ENCODE data around the gene TRA2B.
"Not testable (repeated sequence)": the region's sequence is repeated elsewhere in the genome, so short reads cannot be mapped to it uniquely, and the experiment has no call there.

The TRA2B gene

DNA sequence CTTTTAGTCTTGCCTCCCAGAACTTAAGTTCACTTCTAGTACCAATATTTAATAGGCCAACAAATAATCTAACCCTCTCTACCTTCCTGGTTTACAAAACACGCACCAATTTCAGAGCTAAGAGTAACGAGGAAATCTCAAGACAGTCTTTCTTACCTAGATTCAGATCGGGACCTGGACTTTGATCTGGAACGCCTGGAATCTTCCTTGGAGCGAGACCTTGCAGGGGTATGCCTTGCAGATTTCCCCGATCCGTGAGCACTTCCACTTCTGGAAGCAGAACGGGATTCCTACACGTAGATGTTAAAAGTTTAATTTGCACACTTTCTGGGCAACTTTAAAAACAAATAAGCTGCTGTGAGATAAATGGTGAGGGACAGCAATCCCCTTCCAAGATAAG lies 11.4 kb downstream of the TRA2B start:
- DNase-seq = no peak

- DNase-seq = no peak
Observed at GRCh38 chr3:185925353-185925752, 12.5 kb downstream of the TRA2B start.

DNA sequence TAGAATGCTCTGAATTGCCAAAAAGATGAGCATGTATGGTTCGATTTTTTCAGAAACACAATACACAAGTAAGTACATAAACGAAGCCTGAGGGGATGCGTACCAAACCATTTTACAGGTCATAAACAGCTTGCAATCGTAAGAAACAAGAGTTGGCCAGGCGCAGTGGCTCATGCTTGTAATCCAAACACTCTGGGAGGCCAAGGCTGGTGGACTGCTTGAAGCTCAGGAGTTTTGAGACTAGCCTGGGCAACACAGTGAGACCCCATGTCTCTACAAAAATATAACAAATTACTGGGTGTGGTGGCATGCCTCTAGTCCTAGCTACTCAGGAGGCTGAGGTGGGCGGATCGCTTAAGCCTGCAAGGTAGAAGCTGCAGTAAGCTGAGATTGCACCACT lies 13.4 kb downstream of the TRA2B start:
- no peak for DNase-seq

DNA sequence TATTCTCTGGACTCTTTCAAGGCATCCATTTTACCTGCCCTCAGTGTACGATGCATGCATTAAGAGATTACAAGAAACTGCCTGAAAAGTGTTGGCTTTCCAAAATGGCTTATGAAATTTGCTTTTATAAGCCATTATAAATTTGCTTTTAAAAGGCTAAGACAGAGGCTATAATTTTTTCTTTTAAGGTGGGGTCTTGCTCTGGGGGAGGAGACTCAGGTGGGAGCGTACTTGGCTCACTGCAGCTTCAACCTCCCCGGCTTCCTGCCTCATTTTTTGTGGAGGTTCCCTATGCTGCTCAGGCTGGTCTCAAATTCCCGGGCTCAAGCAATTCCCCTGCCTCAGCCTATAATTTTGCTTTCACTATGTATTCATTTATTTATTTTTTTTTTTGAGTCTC lies 17.6 kb downstream of the TRA2B start:
- DNase-seq = no peak

DNA sequence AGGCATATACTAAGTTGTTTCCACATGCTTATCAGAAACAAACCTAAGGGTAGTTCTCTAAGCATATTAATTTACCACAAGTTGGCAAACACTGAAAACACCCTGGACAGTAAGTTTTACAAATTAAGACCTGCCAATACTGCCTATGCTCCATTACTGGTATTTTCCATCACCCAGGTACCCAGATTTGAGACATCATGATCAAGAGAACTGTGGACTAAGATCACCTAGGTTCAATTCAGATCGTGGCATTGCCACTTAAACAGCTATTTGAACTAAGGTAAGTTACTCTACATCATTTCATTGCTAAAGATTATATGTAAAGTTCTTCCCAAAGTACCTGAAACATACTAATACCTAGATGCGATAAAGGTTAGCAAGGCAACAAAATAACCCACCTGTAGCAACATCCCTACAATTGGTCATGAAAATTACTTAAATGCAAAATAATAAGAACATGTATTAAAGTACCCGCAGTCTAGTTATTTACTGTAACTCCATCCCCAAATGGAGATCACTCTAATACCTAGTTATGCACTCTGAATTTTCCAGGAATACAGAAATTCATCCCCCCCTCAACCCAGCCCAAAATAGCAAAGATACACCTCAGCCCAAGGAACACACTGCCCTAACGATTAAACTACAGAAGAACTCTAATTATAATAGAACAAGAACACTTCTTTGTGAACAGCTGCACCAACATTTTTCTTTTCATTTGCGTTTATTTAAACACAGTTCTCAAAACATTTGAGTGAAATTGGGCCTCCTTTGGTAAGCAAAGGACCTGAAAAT lies 21.6 kb downstream of the TRA2B start:
- DNase-seq = no peak

GRCh38 chr3:185915642-185916041 lies 22.2 kb downstream of the TRA2B start:
- DNase-seq = no peak

GRCh38 chr3:185914911-185915629 lies 22.7 kb downstream of the TRA2B start:
- no peak for DNase-seq

DNA sequence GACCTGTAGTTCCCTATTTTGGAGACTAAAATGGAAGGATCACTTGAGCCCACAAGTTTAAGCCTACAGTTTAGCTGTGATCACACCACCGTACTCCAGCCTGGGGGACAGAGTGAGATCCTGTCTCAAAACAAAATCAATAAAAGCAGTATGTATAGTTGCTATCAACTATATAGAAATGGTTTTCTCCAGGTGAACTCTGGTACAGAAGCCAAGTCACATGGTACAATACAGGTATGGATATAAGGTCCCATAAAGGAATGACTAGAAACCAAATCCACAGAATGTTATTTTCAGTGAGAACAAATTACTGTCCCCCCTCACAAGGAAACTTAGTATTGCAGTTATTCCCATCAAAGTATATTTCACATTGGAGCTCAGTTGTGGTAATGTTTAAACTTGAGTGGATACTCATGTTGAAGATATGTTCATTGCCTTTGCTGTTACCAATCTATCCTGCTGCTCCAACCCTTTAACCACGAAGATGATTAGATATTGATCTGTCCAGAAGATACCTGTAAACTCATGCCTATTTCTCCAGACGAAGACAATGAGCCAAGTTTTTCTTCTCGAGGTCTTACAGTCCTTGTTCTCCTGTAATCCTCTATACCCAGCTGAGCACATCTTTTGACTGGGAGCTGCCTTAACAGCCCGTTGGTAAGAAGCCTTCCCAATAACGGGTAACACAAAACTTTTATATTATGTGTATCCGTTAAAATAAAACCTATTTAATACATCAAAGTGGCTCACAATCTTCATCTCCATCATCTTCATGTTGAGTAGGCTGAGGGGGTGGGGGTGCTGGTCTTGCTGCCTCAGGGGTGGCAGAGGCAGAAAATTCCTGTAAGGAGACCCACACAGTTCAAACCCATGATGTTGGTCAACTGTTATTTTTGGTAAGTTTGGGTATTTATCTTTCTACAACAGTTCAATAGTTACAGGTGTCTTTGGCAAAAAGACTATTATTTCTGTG lies 24.6 kb downstream of the TRA2B start:
- DNase-seq = no peak

DNA sequence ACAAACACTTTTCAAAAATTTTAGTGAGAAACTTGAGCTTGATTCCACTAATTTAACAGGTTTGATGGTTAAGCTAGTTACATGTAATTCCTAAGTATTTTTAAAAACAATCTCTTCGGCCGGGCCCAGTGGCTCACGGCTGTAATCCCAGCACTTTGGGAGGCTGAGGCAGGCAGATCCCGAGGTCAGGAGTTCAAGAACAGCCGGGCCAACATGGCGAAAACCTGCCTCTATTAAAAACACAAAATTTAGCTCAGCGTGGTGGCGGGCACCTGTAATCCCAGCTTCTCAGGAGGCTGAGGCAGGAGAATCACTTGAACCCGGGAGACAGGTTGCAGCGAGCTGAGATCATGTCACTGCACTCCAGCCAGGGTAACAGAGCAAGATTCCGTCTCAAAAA lies 25.3 kb downstream of the TRA2B start:
- no peak for DNase-seq

DNA sequence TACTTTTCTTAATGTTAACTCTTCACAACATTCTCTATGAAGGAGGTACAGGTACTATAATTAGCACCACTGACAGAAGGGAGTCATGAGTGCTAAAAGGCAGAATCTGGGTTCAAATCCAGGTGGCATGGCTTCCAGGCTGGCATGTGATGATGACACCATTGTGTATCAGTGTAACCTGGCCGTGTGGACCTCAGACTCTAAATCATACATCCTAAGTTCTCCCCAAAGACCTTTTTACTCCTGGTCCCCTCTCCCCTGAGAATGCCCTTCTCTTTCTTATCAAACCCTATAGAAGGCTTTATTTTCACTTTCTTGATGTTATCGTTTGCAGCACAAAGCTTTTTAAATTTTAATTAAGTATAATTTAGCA lies 26.8 kb downstream of the TRA2B start:
- not testable (repeated sequence) for DNase-seq

DNA sequence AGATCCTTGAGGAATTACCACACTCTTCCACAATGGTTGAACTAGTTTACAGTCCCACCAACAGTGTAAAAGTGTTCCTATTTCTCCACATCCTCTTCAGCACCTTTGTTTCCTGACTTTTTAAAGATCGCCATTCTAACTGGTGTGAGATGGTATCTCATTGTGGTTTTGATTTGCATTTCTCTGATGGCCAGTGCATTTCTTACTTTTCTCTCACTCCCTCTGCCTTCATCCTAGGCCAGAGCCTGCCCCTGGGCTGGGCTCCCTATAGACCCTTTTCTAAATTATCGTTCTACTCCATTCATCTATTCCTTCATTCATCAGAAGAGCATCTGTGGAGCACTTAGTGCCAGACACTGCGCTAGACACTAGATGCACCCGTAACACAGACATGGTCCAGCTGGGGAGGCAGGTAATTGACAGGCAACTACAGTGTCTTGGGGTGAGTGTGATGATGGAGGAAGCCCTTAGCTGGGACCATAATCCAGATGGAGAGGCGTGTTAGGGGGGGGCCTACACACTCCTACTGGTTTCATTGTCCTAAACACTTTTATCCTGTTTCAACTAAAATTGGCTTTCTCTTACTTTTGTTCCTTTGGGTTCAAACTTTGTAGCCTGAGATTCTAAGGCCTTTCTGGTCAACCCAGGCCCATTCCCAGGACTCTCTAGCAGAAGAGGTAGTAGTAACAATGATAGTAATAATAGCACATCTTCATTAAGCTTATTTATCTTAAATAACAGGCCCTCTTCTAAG lies 27.3 kb downstream of the TRA2B start:
- not testable (repeated sequence) for DNase-seq

DNA sequence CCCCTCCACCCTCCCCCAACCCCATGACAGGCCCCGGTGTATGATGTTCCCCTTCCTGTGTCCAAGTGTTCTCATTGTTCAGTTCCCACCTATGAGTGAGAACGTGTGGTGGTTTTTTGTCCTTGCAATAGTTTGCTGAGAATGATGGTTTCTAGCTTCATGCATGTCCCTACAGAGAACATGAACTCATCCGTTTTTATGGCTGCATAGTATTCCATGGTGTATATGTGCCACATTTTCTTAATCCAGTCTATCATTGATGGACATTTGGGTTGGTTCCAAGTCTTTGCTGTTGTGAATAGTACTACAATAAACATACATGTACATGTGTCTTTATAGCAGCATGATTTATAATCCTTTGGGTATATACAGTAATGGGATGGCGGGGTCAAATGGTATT lies 27.9 kb downstream of the TRA2B start:
- not testable (repeated sequence) for DNase-seq

GRCh38 chr3:185900228-185900627 lies 37.6 kb downstream of the TRA2B start:
- no peak for DNase-seq

GRCh38 chr3:185896636-185897035 lies 41.2 kb downstream of the TRA2B start:
- no peak for DNase-seq

- no peak for DNase-seq
Observed at GRCh38 chr3:185887066-185887465, 50.7 kb downstream of the TRA2B start.

DNA sequence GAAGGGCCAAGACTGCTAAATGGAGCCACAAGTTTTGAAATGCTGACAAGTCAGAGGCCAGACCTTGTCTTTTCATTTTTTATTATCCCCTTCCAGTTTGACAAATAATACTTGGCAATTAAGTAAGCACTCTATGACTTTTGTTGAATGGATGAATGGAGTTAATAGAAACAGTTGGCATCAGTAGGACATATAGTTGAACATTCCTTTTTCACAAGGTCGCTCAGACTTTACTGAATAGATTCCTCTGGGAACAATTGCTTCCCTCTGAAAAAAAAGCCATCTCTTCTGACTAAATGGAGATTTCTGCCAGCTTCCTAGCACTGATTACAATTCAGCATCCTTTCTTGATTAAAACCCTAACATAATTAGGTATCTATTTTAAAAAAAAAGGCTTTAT lies 53.2 kb downstream of the TRA2B start:
- no peak for DNase-seq

DNA sequence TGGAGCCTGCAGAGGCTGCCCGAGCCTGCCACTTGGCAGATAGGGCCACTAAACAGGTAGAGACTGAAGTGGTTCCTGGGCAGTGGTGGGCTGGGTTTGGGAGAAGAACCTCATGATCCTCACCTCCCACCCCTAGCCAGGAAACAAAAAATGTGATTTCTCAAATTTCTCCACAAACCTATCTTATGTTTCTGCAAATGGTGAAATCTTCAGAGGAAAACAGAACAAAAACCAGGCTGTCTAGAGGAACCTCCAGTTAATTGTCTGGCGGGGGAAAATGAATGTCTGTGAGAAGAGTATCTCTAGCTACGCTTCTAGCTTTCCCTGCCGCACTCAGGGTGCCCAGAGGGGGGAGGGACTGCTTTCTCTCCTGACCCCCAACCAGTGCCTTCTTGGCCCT lies 55.9 kb downstream of the TRA2B start:
- no peak for DNase-seq

DNA sequence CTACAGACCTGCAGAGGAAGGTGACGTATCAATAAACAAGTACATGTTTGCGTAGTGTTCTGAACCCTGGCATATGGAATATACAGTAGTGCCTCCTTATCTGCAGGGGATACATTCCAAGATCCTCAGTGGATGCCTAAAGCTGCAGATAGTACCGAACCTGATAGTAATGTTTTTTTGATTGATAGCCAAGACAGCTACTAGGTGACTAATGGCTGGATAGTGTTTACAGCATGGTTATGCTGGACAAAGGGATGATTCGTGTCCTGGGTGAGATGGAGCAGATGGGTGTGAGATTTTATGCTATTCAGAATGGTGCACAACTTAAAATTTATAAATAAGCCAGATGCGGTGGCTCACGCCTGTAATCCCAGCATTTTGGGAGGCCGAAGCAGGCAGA lies 57.2 kb downstream of the TRA2B start:
- no peak for DNase-seq

- no peak for DNase-seq
Observed at GRCh38 chr3:185878920-185879319, 58.9 kb downstream of the TRA2B start.

DNA sequence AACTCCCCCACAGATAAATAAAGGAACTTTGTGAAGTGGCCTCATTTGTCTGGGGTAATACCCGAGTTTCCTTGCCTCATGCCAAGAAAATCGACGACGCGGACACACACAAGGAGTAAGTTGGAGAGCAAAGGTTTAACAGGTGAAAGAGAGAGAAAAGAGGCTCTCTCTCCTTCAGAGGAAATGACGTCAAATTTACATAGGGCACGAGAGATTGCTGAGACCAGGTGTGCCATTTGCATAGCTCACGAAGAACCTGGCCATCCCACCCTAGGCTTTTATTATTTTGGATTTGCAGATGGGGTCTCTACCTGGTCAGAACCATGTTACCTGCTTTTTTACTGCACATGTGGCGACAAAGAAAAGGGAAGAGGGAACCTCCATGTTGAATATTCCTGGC lies 63.7 kb downstream of the TRA2B start:
- no peak for DNase-seq

DNA sequence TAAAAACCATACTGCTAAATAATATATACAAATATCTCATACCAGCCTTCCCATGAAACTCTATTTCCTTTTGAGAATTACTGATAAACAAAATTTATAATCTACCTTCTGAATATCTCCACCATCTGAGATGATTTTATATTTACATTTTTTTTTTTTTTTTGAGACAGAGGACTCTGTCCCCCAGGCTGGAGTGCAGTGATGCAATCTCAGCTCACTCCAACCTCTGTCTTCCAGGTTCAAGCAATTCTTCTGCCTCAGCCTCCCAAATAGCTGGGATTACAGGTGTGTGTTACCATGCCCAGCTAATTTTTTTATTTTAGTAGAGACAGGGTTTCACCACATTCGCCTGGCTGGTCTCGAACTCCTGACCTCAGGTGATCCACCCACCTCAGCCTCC lies 70.2 kb downstream of the TRA2B start:
- no peak for DNase-seq

GRCh38 chr3:185866995-185867394 lies 70.8 kb downstream of the TRA2B start:
- no peak for DNase-seq

DNA sequence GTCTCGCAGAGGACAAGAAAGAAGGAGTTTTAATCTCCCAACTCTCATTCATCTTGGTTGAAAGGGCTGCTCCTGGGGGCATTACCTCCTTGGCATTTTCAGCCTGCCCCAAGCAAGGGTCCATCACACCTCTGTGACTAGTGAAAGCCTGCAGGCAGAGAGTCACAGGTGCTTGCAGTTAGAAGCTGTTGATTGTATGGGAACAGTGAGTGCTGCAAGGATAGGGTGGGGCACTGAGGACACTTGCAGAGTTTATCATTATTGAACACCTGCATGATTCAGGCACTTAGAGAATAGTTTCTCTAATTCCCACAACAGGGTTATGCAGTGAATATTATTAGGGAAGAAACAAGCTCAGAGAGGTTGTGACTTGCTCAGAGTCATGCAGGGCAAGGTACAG lies 71.3 kb downstream of the TRA2B start:
- no peak for DNase-seq

Measured in NCI-H1092 (cell line).